Mononuclear cell (primary cell): Measurements from ENCODE around the gene CRMP1. TPM values are rescaled to one million over a fixed set of nuclear protein-coding genes. Genes with fewer than 3 reads are reported as not detected.

Experiments used
- H3K27me3 ChIP-seq: 2 replicates; pipeline ENCODE4 v1.6.0; 2011; ENCODE audit warnings: low read length, control low read depth; ENCODE audit not compliant: insufficient read depth
- H3K4me1 ChIP-seq: 2 replicates; pipeline ENCODE4 v1.5.1; 2011; ENCODE audit warnings: mild to moderate bottlenecking, low read length, control low read depth; ENCODE audit not compliant: insufficient read depth
- H3K4me3 ChIP-seq: 2 replicates; pipeline ENCODE4 v1.5.1; 2011; ENCODE audit warnings: mild to moderate bottlenecking, low read length, moderate library complexity
- H3K9me3 ChIP-seq: 2 replicates; pipeline ENCODE4 v1.5.1; 2011; ENCODE audit warnings: low read depth, mild to moderate bottlenecking, control low read depth, low read length
- total RNA-seq: library from RNA; depleted of rRNA; stranded (reverse); fragments of >200 nt; gene quantifications from one replicate; pipeline ENCODE4 v1.2.3, GENCODE V29; 2012

The CRMP1 gene
- total RNA-seq, 1 donor = not detected

GRCh38 chr4:5780831-5781480 lies 111.9 kb downstream of the CRMP1 start:
- peaks cover 5% of the 10 kb centered on the region for H3K9me3 ChIP-seq
- no peaks in the 10 kb centered on the region for H3K4me1 ChIP-seq
- no peak overlapping the region for H3K4me3 ChIP-seq
- no peaks in the 10 kb centered on the region for H3K27me3 ChIP-seq

GRCh38 chr4:5776510-5776909 lies 116.4 kb downstream of the CRMP1 start:
- Histone ChIP-seq H3K9me3 (peaks cover 5% of the 10 kb centered on the region), H3K4me3 (no peak overlapping the region), H3K27me3 (no peaks in the 10 kb centered on the region), H3K4me1 (no peaks in the 10 kb centered on the region)

- no peaks in the 10 kb centered on the region for H3K27me3 ChIP-seq
- H3K9me3 ChIP-seq = peaks cover 5% of the 10 kb centered on the region
- no peak overlapping the region for H3K4me3 ChIP-seq
- H3K4me1 ChIP-seq = no peaks in the 10 kb centered on the region
Measured at GRCh38 chr4:5774416-5775036, 118.4 kb downstream of the CRMP1 start.

GRCh38 chr4:5773271-5773555 lies 119.7 kb downstream of the CRMP1 start:
- Histone ChIP-seq H3K4me3 (no peak overlapping the region), H3K27me3 (no peaks in the 10 kb centered on the region), H3K4me1 (no peaks in the 10 kb centered on the region), H3K9me3 (peaks cover 5% of the 10 kb centered on the region)

GRCh38 chr4:5772528-5773270 lies 120.2 kb downstream of the CRMP1 start:
- peaks cover 5% of the 10 kb centered on the region for H3K9me3 ChIP-seq
- H3K4me3 ChIP-seq = no peak overlapping the region
- H3K27me3 ChIP-seq = no peaks in the 10 kb centered on the region
- H3K4me1 ChIP-seq = no peaks in the 10 kb centered on the region

Other genes starting within 250 kb of the CRMP1 start
- gene EVC2, start 184.5 kb downstream of the CRMP1 start, total RNA-seq = 0.73 TPM
- gene EVC, start 181.9 kb downstream of the CRMP1 start, total RNA-seq = 0.52 TPM
- gene C4orf50, start 125.3 kb upstream of the CRMP1 start, total RNA-seq = 0.21 TPM